ENCODE data around the gene ST8SIA4. TPM values are rescaled to one million over a fixed set of nuclear protein-coding genes. Genes with fewer than 3 reads are reported as not detected.

The ST8SIA4 gene

Small RNAs within 50 kb of the gene (small RNA-seq; reads per million reads assigned to genes)
- gene MIR548P = not detected
